ENCODE data around the gene MYH11. TPM values are rescaled to one million over a fixed set of nuclear protein-coding genes. Genes with fewer than 3 reads are reported as not detected.
"Not testable (repeated sequence)": the region's sequence is repeated elsewhere in the genome, so short reads cannot be mapped to it uniquely, and the experiment has no call there.

The MYH11 gene
- total RNA-seq, 1 donor from 2014 or later, result 0.07 TPM

GRCh38 chr16:15729152-15729551, 127.7 kb downstream of the MYH11 start:
- no peaks in the 10 kb centered on the region for H3K4me1 ChIP-seq
- no peaks in the 10 kb centered on the region for H3K79me2 ChIP-seq (ENCODE audit: low read depth)
- Mint-ChIP-seq H3K9me3 (no peaks in the 10 kb centered on the region), H3K4me3 (no peak overlapping the region), H3K4me1 (no peaks in the 10 kb centered on the region), H3K36me3 (peaks cover 4% of the 10 kb centered on the region), H3K27me3 (ENCODE audit: insufficient read depth, low read depth) (no peaks in the 10 kb centered on the region), H3K27ac (no peak overlapping the region)
- H4K20me1 ChIP-seq (ENCODE audit: low read depth), result no peaks in the 10 kb centered on the region
- H3K9ac ChIP-seq, result no peak overlapping the region
- no peaks in the 10 kb centered on the region for H3K27me3 ChIP-seq
- no peak overlapping the region for H3K4me2 ChIP-seq
- H3K27ac ChIP-seq, result no peak overlapping the region
- H3K9me3 ChIP-seq (ENCODE audit: low read depth), result no peaks in the 10 kb centered on the region
- H3F3A ChIP-seq (ENCODE audit: low read depth), result peaks cover 4% of the 10 kb centered on the region
- no peaks in the 10 kb centered on the region for H3K36me3 ChIP-seq
- H2AFZ ChIP-seq (replicated peaks), result no peak overlapping the region
- TF ChIP-seq CTCF (IDR thresholded peaks at IDR 0.05), result no peak
- no peak for TF ChIP-seq EZH2phosphoT487 (IDR thresholded peaks at IDR 0.05)
- TF ChIP-seq EZH2 (IDR thresholded peaks at IDR 0.05), result no peak
- DNase-seq (ENCODE audit: low spot score), result no peak
- no peak overlapping the region for H3K4me3 ChIP-seq

GRCh38 chr16:15727697-15728096, 129.1 kb downstream of the MYH11 start:
- not testable (repeated sequence) for DNase-seq (ENCODE audit: low spot score); H3K4me1 Mint-ChIP-seq; H3K4me2 ChIP-seq; H4K20me1 ChIP-seq (ENCODE audit: low read depth); H3K36me3 ChIP-seq; H3K27me3 Mint-ChIP-seq (ENCODE audit: insufficient read depth, low read depth); H3K79me2 ChIP-seq (ENCODE audit: low read depth); H3K36me3 Mint-ChIP-seq; H3K9ac ChIP-seq; H3K4me3 ChIP-seq; H3K4me1 ChIP-seq; H3K4me3 Mint-ChIP-seq; H3K27me3 ChIP-seq; H3K27ac Mint-ChIP-seq; H2AFZ ChIP-seq (replicated peaks); H3K27ac ChIP-seq; H3F3A ChIP-seq (ENCODE audit: low read depth); H3K9me3 Mint-ChIP-seq; H3K9me3 ChIP-seq (ENCODE audit: low read depth)

- no peaks in the 10 kb centered on the region for H4K20me1 ChIP-seq (ENCODE audit: low read depth)
These were observed 130.1 kb downstream of the MYH11 start for GRCh38 chr16:15726715-15727114.

More at GRCh38 chr16:15726715-15727114, 130.1 kb downstream of the MYH11 start:
- no peaks in the 10 kb centered on the region for H3K9me3 ChIP-seq (ENCODE audit: low read depth)
- Mint-ChIP-seq H3K9me3 (no peaks in the 10 kb centered on the region), H3K36me3 (peaks cover 4% of the 10 kb centered on the region), H3K27me3 (ENCODE audit: insufficient read depth, low read depth) (no peaks in the 10 kb centered on the region), H3K4me3 (peak overlapping the region; percentile 24), H3K27ac (peak overlapping the region; percentile 66), H3K4me1 (no peaks in the 10 kb centered on the region)
- no peaks in the 10 kb centered on the region for H3K27me3 ChIP-seq
- H3K4me3 ChIP-seq, result no peak overlapping the region
- no peak overlapping the region for H3K4me2 ChIP-seq
- no peaks in the 10 kb centered on the region for H3K4me1 ChIP-seq
- no peaks in the 10 kb centered on the region for H3K79me2 ChIP-seq (ENCODE audit: low read depth)
- TF ChIP-seq EZH2phosphoT487 (IDR thresholded peaks at IDR 0.05), result no peak
- TF ChIP-seq EZH2 (IDR thresholded peaks at IDR 0.05), result no peak
- TF ChIP-seq CTCF (IDR thresholded peaks at IDR 0.05), result no peak
- H2AFZ ChIP-seq (replicated peaks), result no peak overlapping the region
- H3K36me3 ChIP-seq, result no peaks in the 10 kb centered on the region
- H3K9ac ChIP-seq, result no peak overlapping the region
- H3K27ac ChIP-seq, result no peak overlapping the region
- peaks cover 4% of the 10 kb centered on the region for H3F3A ChIP-seq (ENCODE audit: low read depth)
- DNase-seq (ENCODE audit: low spot score), result no peak

Data from neural progenitor cell (in vitro differentiated cells).